ENCODE data around the gene PINK1.
A peak's percentile ranks its signal among the peaks of the same experiment; 100 is the strongest.

PINK1 gene

GRCh38 chr1:20660847-20661206 is 27.6 kb downstream of the PINK1 start:
- peak overlapping the region; percentile 90 for H3K27ac ChIP-seq
- no peak for TF ChIP-seq CTCF (conservative IDR thresholded peaks at IDR 0.05)

- peak within 1 kb of the TSS; percentile 90 for H3K27ac ChIP-seq
- peak; percentile 59 for TF ChIP-seq CTCF (conservative IDR thresholded peaks at IDR 0.05)
Measured at GRCh38 chr1:20661207-20662109, 28.2 kb downstream of the PINK1 start, which contains the start of gene DDOST. TSS of gene DDOST (minus strand) at chr1:20661369. CDS start at chr1:20661350, 19 bp downstream.

GRCh38 chr1:20662110-20662475 is 28.8 kb downstream of the PINK1 start:
- TF ChIP-seq CTCF (conservative IDR thresholded peaks at IDR 0.05) = no peak
- H3K27ac ChIP-seq = peak overlapping the region; percentile 90

GRCh38 chr1:20663365-20663764 is 30.1 kb downstream of the PINK1 start:
- H3K27ac ChIP-seq = no peak overlapping the region
- TF ChIP-seq CTCF (conservative IDR thresholded peaks at IDR 0.05) = no peak

GRCh38 chr1:20663969-20664715 is 30.9 kb downstream of the PINK1 start:
- no peak for TF ChIP-seq CTCF (conservative IDR thresholded peaks at IDR 0.05)
- H3K27ac ChIP-seq = no peak overlapping the region

- no peak overlapping the region for H3K27ac ChIP-seq
Measured at GRCh38 chr1:20665726-20666125, 32.5 kb downstream of the PINK1 start.

More at GRCh38 chr1:20665726-20666125, 32.5 kb downstream of the PINK1 start:
- TF ChIP-seq CTCF (conservative IDR thresholded peaks at IDR 0.05) = no peak
